ENCODE measurements around the gene ITGA8.
"Not testable (repeated sequence)": the region's sequence is repeated elsewhere in the genome, so short reads cannot be mapped to it uniquely, and the experiment has no call there.

The ITGA8 gene

GRCh38 chr10:15719899-15720634 is at the start of gene ITGA8:
Gene ITGA8, minus strand, starts transcription at chr10:15719922. Its CDS starts 151 bp downstream, at chr10:15719771.
- peak within 1 kb of the TSS; percentile 86 for H3K4me3 ChIP-seq
- peak within 1 kb of the TSS; percentile 94 to 95 for H3K27ac ChIP-seq
- DNase-seq (ENCODE audit: low spot score), result peak; percentile 83
- TF ChIP-seq CTCF (IDR thresholded peaks at IDR 0.05), result peak; percentile 57

DNA sequence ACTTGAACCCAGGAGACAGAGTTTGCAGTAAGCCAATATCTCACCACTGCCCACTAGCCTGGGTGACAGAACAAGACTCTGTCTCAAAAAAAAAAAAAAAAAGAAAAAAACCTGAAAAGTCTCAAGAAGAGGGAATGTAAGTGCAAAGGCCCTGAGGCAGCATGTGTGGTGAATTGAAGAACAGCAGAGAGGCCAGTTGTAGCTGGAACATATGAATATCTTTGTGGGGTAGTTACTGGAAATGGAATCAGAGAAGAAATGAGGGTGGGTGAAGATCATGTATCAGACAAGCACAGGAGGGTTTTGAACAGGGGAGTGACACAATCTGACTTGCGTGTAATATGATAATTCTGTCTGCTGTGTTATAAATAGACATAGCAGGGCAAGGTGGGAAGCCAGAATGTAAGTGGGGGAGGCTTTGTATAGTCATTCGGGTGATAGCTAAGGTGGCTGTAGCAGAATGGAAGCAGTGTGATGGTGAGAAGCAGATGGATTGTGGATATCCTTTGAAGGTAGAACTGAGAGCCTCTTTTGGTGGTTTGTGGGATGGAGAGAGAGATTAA is 45.3 kb upstream of the ITGA8 start:
- no peak overlapping the region for H3K27ac ChIP-seq
- no peak for DNase-seq (ENCODE audit: low spot score)
- no peak overlapping the region for H3K4me3 ChIP-seq
- no peak for TF ChIP-seq CTCF (IDR thresholded peaks at IDR 0.05)

DNA sequence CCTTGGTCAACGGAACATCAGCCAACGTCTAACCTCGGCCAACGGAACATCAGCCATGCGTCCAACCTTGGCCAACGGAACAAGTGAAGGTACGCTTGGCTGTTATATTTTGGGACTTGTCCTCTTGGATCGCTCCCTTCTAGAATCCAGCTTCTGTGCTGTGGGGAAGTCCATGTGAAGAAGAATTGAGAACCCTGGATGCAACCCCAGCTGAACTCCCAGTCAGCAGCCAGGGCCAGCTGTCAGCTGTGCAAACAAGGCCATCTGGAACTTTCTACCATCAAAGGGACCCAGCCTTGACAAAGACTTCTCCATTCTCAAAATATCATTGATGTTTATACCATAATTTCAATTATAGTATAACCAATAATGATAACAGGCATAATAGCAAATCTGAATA is 43.3 kb upstream of the ITGA8 start:
- DNase-seq (ENCODE audit: low spot score), result no peak
- TF ChIP-seq CTCF (IDR thresholded peaks at IDR 0.05), result no peak

DNA sequence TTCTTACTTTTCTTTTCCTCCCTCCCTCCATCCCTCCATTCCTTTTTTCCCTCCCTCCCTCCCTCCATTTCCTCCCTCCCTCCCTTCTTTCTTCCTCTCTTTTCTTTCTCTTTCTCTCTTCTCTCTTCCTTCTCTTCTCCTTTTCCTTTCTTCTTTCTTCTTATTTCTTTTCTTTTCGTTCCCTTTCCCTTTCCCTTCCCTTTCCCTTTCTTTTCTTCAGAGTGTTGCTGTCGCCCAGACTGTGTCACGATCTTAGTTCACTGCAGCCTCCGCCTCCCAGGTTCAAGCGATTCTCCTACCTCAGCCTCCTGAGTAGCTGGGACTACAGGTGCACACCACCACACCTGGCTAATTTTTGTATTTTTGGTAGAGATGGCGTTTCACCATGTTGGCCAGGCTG is 42.5 kb upstream of the ITGA8 start:
- H3K4me3 ChIP-seq; DNase-seq (ENCODE audit: low spot score); H3K27ac ChIP-seq: not testable (repeated sequence)

More for the DNA sequence above, 43.3 kb upstream of the ITGA8 start:
- H3K27ac ChIP-seq, result no peak overlapping the region
- H3K4me3 ChIP-seq, result no peak overlapping the region

GRCh38 chr10:15761224-15761623 is 41.5 kb upstream of the ITGA8 start:
- H3K4me3 ChIP-seq; DNase-seq (ENCODE audit: low spot score): not testable (repeated sequence)

DNA sequence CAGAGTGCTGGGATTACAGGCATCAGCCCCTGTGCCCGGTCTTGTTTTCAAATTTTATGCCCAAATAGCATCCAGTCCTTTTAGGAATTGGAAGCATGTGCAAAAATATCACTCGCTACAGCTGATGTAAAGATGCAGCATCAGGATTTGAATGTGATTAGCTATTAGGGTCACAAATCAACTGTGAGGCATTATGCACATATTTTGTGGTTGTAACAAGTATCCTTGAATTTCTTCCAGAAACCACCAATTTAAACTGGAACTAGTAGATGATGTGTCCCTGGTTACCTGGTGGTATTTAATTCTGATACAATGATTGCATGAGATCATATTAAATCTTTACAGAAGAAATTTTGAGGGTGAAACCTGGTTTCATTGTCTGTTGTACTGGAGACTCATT is 41.0 kb upstream of the ITGA8 start:
- TF ChIP-seq CTCF (IDR thresholded peaks at IDR 0.05), result no peak
- Histone ChIP-seq H3K4me3 (no peak overlapping the region), H3K27ac (no peak overlapping the region)
- DNase-seq (ENCODE audit: low spot score), result no peak

More at GRCh38 chr10:15761224-15761623, 41.5 kb upstream of the ITGA8 start:
- not testable (repeated sequence) for H3K27ac ChIP-seq

GRCh38 chr10:15759265-15759664 is 39.5 kb upstream of the ITGA8 start:
- DNase-seq (ENCODE audit: low spot score), result no peak
- Histone ChIP-seq H3K4me3 (no peak overlapping the region), H3K27ac (no peak overlapping the region)
- TF ChIP-seq CTCF (IDR thresholded peaks at IDR 0.05), result no peak

DNA sequence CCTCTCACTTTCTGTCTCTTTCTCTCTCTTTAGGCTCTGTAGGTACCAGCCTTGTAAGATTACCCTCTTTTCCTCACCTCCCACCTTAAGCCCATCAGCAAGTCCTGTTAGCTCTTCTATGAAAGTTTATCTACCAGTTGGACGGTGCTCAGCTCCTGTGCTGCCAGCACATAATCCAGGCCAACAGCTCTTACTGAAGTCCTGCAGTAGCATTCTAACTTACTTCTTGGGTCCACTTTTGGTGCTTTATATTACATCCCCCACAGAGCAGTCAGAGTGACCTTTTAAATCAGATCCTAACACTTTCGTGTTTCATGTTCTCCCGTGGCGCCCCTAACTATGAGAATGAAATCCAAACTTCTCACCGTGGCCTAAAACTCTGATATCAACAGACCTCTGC is 38.9 kb upstream of the ITGA8 start:
- Histone ChIP-seq H3K4me3 (no peak overlapping the region), H3K27ac (no peak overlapping the region)
- no peak for TF ChIP-seq CTCF (IDR thresholded peaks at IDR 0.05)
- no peak for DNase-seq (ENCODE audit: low spot score)

All from coronary artery (tissue), 2 donors.